Skeletal muscle tissue (tissue), 4 donors: ENCODE data around the gene CBFA2T2. TPM values are rescaled to one million over a fixed set of nuclear protein-coding genes. Genes with fewer than 3 reads are reported as not detected.
"Not testable (repeated sequence)": the region's sequence is repeated elsewhere in the genome, so short reads cannot be mapped to it uniquely, and the experiment has no call there.

Source experiments
- H3K27ac ChIP-seq: one replicate; pipeline ENCODE4 v1.7.0; 2013; ENCODE audit warnings: mild to moderate bottlenecking, low read depth, low read length, inconsistent platforms
- H3K27me3 ChIP-seq, 3 donors: one replicate each; pipeline ENCODE4 v1.7.0; 2013; ENCODE audit warnings: low read length in 3 of 3; ENCODE audit not compliant: control insufficient read depth in 3 of 3, insufficient read depth in 3 of 3
- H3K36me3 ChIP-seq, 3 donors: one replicate each; pipeline ENCODE4 v1.7.0; 2013; ENCODE audit warnings: low read length in 3 of 3; ENCODE audit not compliant: control insufficient read depth in 3 of 3, insufficient read depth in 3 of 3
- H3K4me1 ChIP-seq, 3 donors: one replicate each; pipeline ENCODE4 v1.7.0; 2013; ENCODE audit warnings: low read length in 3 of 3, mild to moderate bottlenecking in 3 of 3; ENCODE audit not compliant: control insufficient read depth in 3 of 3, insufficient read depth in 3 of 3
- H3K4me3 ChIP-seq, 3 donors: one replicate each; pipeline ENCODE4 v1.7.0; 2013; ENCODE audit warnings: low read length in 3 of 3
- H3K9ac ChIP-seq, 3 donors: one replicate each; pipeline ENCODE4 v1.7.0; 2013; ENCODE audit warnings: low read length in 3 of 3, mild to moderate bottlenecking in 3 of 3, moderate library complexity in 2 of 3, low read depth in 1 of 3
- H3K9me3 ChIP-seq, 3 donors: one replicate each; pipeline ENCODE4 v1.7.0; 2013; ENCODE audit warnings: low read length in 3 of 3; ENCODE audit not compliant: control insufficient read depth in 3 of 3
- total RNA-seq: library from RNA; depleted of rRNA; stranded (reverse); fragments of >200 nt; gene quantifications from one replicate; pipeline ENCODE4 v1.2.3, GENCODE V29; 2014
- donor health status: Osteomylitis.

CBFA2T2 gene
- total RNA-seq: 10.4 TPM

GRCh38 chr20:33490023-33490933 is at the start of gene CBFA2T2:
CBFA2T2 (plus strand) TSS chr20:33490096; CDS start chr20:33490268, 172 bp downstream.
- H3K36me3 ChIP-seq: no peaks in the 10 kb centered on the region
- no peaks in the 10 kb centered on the region for H3K9me3 ChIP-seq
- H3K9ac ChIP-seq: peak within 1 kb of the TSS; percentile 89 to 94 (median 92)

GRCh38 chr20:33440562-33440961 is 49.3 kb upstream of the CBFA2T2 start:
- Histone ChIP-seq H3K27ac (peak overlapping the region; percentile 81), H3K9ac (peak overlapping the region in 2 of 3 donors; percentile 33 to 95), H3K36me3 (peaks cover 9 to 11% (median 10%) of the 10 kb centered on the region in 3 donors), H3K4me1 (peaks cover 39 to 55% (median 54%) of the 10 kb centered on the region in 3 donors)
- H3K9me3 ChIP-seq, H3K27me3 ChIP-seq, H3K4me3 ChIP-seq: not testable (repeated sequence)

More at GRCh38 chr20:33490023-33490933, at the start of gene CBFA2T2:
- Histone ChIP-seq H3K4me3 (peak within 1 kb of the TSS; percentile 86 to 90 (median 88)), H3K27ac (peak within 1 kb of the TSS; percentile 97), H3K27me3 (no peaks in the 10 kb centered on the region), H3K4me1 (peaks cover 5 to 10% (median 9%) of the 10 kb centered on the region in 3 donors)

- H3K4me3 ChIP-seq: peak overlapping the region; percentile 71 to 86 (median 84)
- no peaks in the 10 kb centered on the region for H3K27me3 ChIP-seq
- no peaks in the 10 kb centered on the region for H3K9me3 ChIP-seq
- peaks cover 9 to 10% (median 9%) of the 10 kb centered on the region in 3 donors for H3K36me3 ChIP-seq
- peak overlapping the region in 2 of 3 donors; percentile 28 to 95 for H3K9ac ChIP-seq
- H3K27ac ChIP-seq: peak overlapping the region; percentile 81
- peaks cover 39 to 53% (median 52%) of the 10 kb centered on the region in 3 donors for H3K4me1 ChIP-seq
Observed at GRCh38 chr20:33441142-33441955, 48.5 kb upstream of the CBFA2T2 start.

- Histone ChIP-seq H3K27ac (peak overlapping the region; percentile 81), H3K27me3 (no peaks in the 10 kb centered on the region), H3K9me3 (no peaks in the 10 kb centered on the region), H3K36me3 (peaks cover 9 to 10% (median 9%) of the 10 kb centered on the region in 3 donors), H3K4me1 (peaks cover 39 to 53% (median 52%) of the 10 kb centered on the region in 3 donors), H3K9ac (peak overlapping the region; percentile 89 to 95 (median 89)), H3K4me3 (peak overlapping the region; percentile 71 to 86 (median 84))
Observed at GRCh38 chr20:33442136-33443005, 47.5 kb upstream of the CBFA2T2 start.

GRCh38 chr20:33443006-33443511 is 46.8 kb upstream of the CBFA2T2 start:
- Histone ChIP-seq H3K4me3 (peak overlapping the region; percentile 71 to 86 (median 84)), H3K27ac (peak overlapping the region; percentile 81), H3K4me1 (peaks cover 32 to 47% (median 46%) of the 10 kb centered on the region in 3 donors), H3K9me3 (no peaks in the 10 kb centered on the region), H3K36me3 (peaks cover 8 to 9% (median 9%) of the 10 kb centered on the region in 3 donors), H3K9ac (peak overlapping the region; percentile 89 to 95 (median 89)), H3K27me3 (no peaks in the 10 kb centered on the region)

GRCh38 chr20:33443512-33444239 is 46.2 kb upstream of the CBFA2T2 start, which contains the start of gene SNTA1:
SNTA1 (minus strand) TSS chr20:33443763; CDS start chr20:33443620, 143 bp downstream.
- H3K9ac ChIP-seq: peak within 1 kb of the TSS; percentile 89 to 95 (median 89)
- H3K27ac ChIP-seq: peak within 1 kb of the TSS; percentile 81
- no peaks in the 10 kb centered on the region for H3K27me3 ChIP-seq

GRCh38 chr20:33444797-33445560 is 44.9 kb upstream of the CBFA2T2 start:
- Histone ChIP-seq H3K4me3 (peak overlapping the region in 2 of 3 donors; percentile 90 to 94), H3K9me3 (no peaks in the 10 kb centered on the region), H3K36me3 (no peaks in the 10 kb centered on the region), H3K4me1 (peaks cover 23 to 31% (median 30%) of the 10 kb centered on the region in 3 donors), H3K9ac (peak overlapping the region in 2 of 3 donors; percentile 47 to 65), H3K27ac (peak overlapping the region; percentile 74), H3K27me3 (no peaks in the 10 kb centered on the region)

More at GRCh38 chr20:33443512-33444239, 46.2 kb upstream of the CBFA2T2 start, which contains the start of gene SNTA1:
- Histone ChIP-seq H3K36me3 (peaks cover 2 to 3% (median 3%) of the 10 kb centered on the region in 3 donors), H3K4me1 (peaks cover 27 to 41% (median 40%) of the 10 kb centered on the region in 3 donors), H3K9me3 (no peaks in the 10 kb centered on the region), H3K4me3 (peak within 1 kb of the TSS; percentile 84 to 94 (median 90))
